H1 (cell line): ENCODE data around the gene C17orf100. TPM values are rescaled to one million over a fixed set of nuclear protein-coding genes. Genes with fewer than 3 reads are reported as not detected.

Experiments used
- CTCF ChIA-PET: fragments of 300-600 bp; sonication (Branson Sonifier 250); formaldehyde crosslinking; loops from one replicate; lab custom pipeline; 2021; ENCODE audit not compliant: partially characterized antibody; lab: Charles Lee
- POLR2A ChIA-PET: fragments of 300-600 bp; sonication (Branson Sonifier 250); formaldehyde crosslinking; loops from one replicate; lab custom pipeline; 2021; ENCODE audit warnings: inconsistent platforms; ENCODE audit not compliant: partially characterized antibody; lab: Charles Lee
- DNase-seq, 2 experiments: peaks; one replicate each; pipeline versions ENCODE4 v3.0.0 to v3.0.0-alpha.2; 2010 to 2022; ENCODE audit warnings: low spot score in 2 of 2, low read depth in 1 of 2, mixed read lengths in 1 of 2
- FAIRE-seq: peaks from 2 replicates; lab custom pipeline; 2011; peaks lifted over from hg19 to GRCh38; lab: Jason Lieb, UNC
- H2AFZ ChIP-seq: 2 replicates; pipeline ENCODE4 v1.8.1; 2012; ENCODE audit warnings: low read length, inconsistent platforms
- H2AK5ac ChIP-seq: 2 replicates; pipeline ENCODE4 v1.6.1; 2013; ENCODE audit warnings: low read depth, low read length
- H2BK120ac ChIP-seq: replicated peaks from 2 replicates; pipeline ENCODE3; 2013; ENCODE audit warnings: low read depth, low read length, inconsistent platforms
- H2BK12ac ChIP-seq: 2 replicates; pipeline ENCODE4 v1.6.1; 2013; ENCODE audit warnings: low read depth, low read length
- H2BK15ac ChIP-seq: 2 replicates; pipeline ENCODE4 v1.6.1; 2013; ENCODE audit warnings: low read length
- H2BK20ac ChIP-seq: 2 replicates; pipeline ENCODE4 v1.6.1; 2013; ENCODE audit warnings: low read length
- H2BK5ac ChIP-seq: 2 replicates; pipeline ENCODE4 v1.6.1; 2013; ENCODE audit warnings: low read depth, low read length
- H3K14ac ChIP-seq: 2 replicates; pipeline ENCODE4 v1.6.1; 2013; ENCODE audit warnings: inconsistent platforms; ENCODE audit not compliant: insufficient read length
- H3K18ac ChIP-seq: 2 replicates; pipeline ENCODE4 v1.6.1; 2013; ENCODE audit warnings: low read length; ENCODE audit errors: extremely low read depth
- H3K23ac ChIP-seq: 2 replicates; pipeline ENCODE4 v1.6.1; 2013; ENCODE audit warnings: inconsistent platforms; ENCODE audit not compliant: insufficient read length
- H3K23me2 ChIP-seq: 2 replicates; pipeline ENCODE4 v1.6.1; 2013; ENCODE audit warnings: low read depth, low read length
- H3K27ac ChIP-seq: 2 replicates; pipeline ENCODE4 v1.6.1; 2011; ENCODE audit warnings: low read depth, low read length, inconsistent platforms
- H3K27me3 ChIP-seq, 4 experiments: replicated peaks in 1 of 4; 1 replicate in 1 of 4; 2 replicates in 3 of 4; pipeline versions ENCODE4 v1.6.1 to v1.8.1; 2011 to 2013; ENCODE audit warnings: low read length in 3 of 4, mild to moderate bottlenecking in 3 of 4, inconsistent platforms in 2 of 4, mixed read lengths in 2 of 4, moderate library complexity in 1 of 4; ENCODE audit not compliant: control insufficient read depth in 3 of 4, insufficient read depth in 3 of 4; ENCODE audit errors: extremely low read depth in 1 of 4
- H3K36me3 ChIP-seq, 4 experiments: 2 replicates each; pipeline versions ENCODE4 v1.6.1 to v1.8.1; 2011 to 2013; ENCODE audit warnings: mild to moderate bottlenecking in 4 of 4, low read length in 3 of 4, moderate library complexity in 2 of 4, control low read depth in 1 of 4, inconsistent platforms in 1 of 4; ENCODE audit not compliant: insufficient read depth in 4 of 4, control insufficient read depth in 2 of 4
- H3K4ac ChIP-seq: replicated peaks from 2 replicates; pipeline ENCODE3; 2013; ENCODE audit warnings: low read length, low read depth, mixed read lengths, inconsistent platforms; ENCODE audit not compliant: insufficient read length
- H3K4me1 ChIP-seq, 4 experiments: replicated peaks in 1 of 4; 1 replicate in 1 of 4; 2 replicates in 3 of 4; pipeline versions ENCODE4 v1.6.1 to v1.8.1; 2011 to 2013; ENCODE audit warnings: low read length in 3 of 4, inconsistent platforms in 2 of 4, mixed read lengths in 1 of 4; ENCODE audit not compliant: insufficient read depth in 4 of 4, control insufficient read depth in 3 of 4
- H3K4me2 ChIP-seq, 2 experiments: 2 replicates each; pipeline versions ENCODE4 v1.6.1 to v1.8.1; 2011 to 2013; ENCODE audit warnings: low read depth in 2 of 2, low read length in 2 of 2, control low read depth in 1 of 2, inconsistent platforms in 1 of 2, mild to moderate bottlenecking in 1 of 2; ENCODE audit not compliant: insufficient read depth in 1 of 2
- H3K4me3 ChIP-seq, 4 experiments: fragments of 200-600, 300-600 bp in 1 of 4; sonication (generic), shearing (Covaris generic), sonication (Bioruptor Twin) in 1 of 4; 2 replicates each; pipeline versions ENCODE4 v1.5.1 to v1.8.1; 2011 to 2016; ENCODE audit warnings: low read length in 4 of 4, low read depth in 3 of 4, control low read depth in 2 of 4, inconsistent platforms in 2 of 4, mild to moderate bottlenecking in 2 of 4, mixed read lengths in 1 of 4, moderate library complexity in 1 of 4; ENCODE audit not compliant: insufficient read depth in 2 of 4; ENCODE audit errors: extremely low read depth in 1 of 4
- H3K56ac ChIP-seq: replicated peaks from 2 replicates; pipeline ENCODE3; 2013; ENCODE audit warnings: low read depth, mild to moderate bottlenecking, mixed read lengths, low read length, inconsistent platforms; ENCODE audit not compliant: insufficient read length
- H3K79me1 ChIP-seq: 2 replicates; pipeline ENCODE4 v1.6.1; 2013; ENCODE audit warnings: low read depth, low read length, control low read depth
- H3K79me2 ChIP-seq, 2 experiments: 2 replicates each; pipeline versions ENCODE4 v1.6.1 to v1.8.1; 2012 to 2013; ENCODE audit warnings: low read length in 2 of 2, mild to moderate bottlenecking in 2 of 2, inconsistent platforms in 1 of 2; ENCODE audit not compliant: insufficient read depth in 2 of 2, control insufficient read depth in 1 of 2
- H3K9ac ChIP-seq, 4 experiments: replicated peaks in 1 of 4; 1 replicate in 1 of 4; 2 replicates in 3 of 4; pipeline versions ENCODE4 v1.6.1 to v1.8.1; 2011 to 2013; ENCODE audit warnings: low read depth in 3 of 4, low read length in 3 of 4, control low read depth in 2 of 4, mild to moderate bottlenecking in 2 of 4, moderate library complexity in 2 of 4, inconsistent platforms in 1 of 4; ENCODE audit errors: extremely low read depth in 1 of 4
- H3K9me3 ChIP-seq, 2 experiments: 2 replicates each; pipeline versions ENCODE4 v1.6.1 to v1.8.1; 2012 to 2013; ENCODE audit warnings: mild to moderate bottlenecking in 2 of 2, moderate library complexity in 2 of 2, control low read depth in 1 of 2, inconsistent platforms in 1 of 2, low read depth in 1 of 2, low read length in 1 of 2, mixed read lengths in 1 of 2; ENCODE audit not compliant: insufficient read depth in 2 of 2
- H4K20me1 ChIP-seq, 2 experiments: replicated peaks in 1 of 2; 2 replicates each; pipeline versions ENCODE3 to v1.8.1; 2011 to 2013; ENCODE audit warnings: inconsistent platforms in 2 of 2, low read length in 2 of 2, mild to moderate bottlenecking in 1 of 2; ENCODE audit not compliant: insufficient read depth in 2 of 2, control insufficient read depth in 1 of 2
- H4K5ac ChIP-seq: 2 replicates; pipeline ENCODE4 v1.6.1; 2013; ENCODE audit warnings: low read length, low read depth, mixed read lengths, inconsistent platforms; ENCODE audit not compliant: insufficient read length
- H4K8ac ChIP-seq: 2 replicates; pipeline ENCODE4 v1.8.0; 2013; ENCODE audit warnings: mild to moderate bottlenecking, moderate library complexity, low read length, inconsistent platforms; ENCODE audit not compliant: insufficient read depth; ENCODE audit errors: extremely low read depth
- H4K91ac ChIP-seq: replicated peaks from 2 replicates; pipeline ENCODE3; 2013; ENCODE audit warnings: low read length, mixed read lengths, inconsistent platforms; ENCODE audit not compliant: insufficient read length
- BCL11A ChIP-seq, 2 experiments: IDR thresholded peaks; one replicate each; pipeline ENCODE4 v1.6.1; 2011; ENCODE audit warnings: low read depth in 2 of 2, low read length in 2 of 2, mild to moderate bottlenecking in 2 of 2
- BRCA1 ChIP-seq: IDR thresholded peaks from 2 replicates; pipeline ENCODE4 v1.6.1; 2012; ENCODE audit warnings: low read depth, low read length, improper control_type of control experiment
- CBX5 ChIP-seq: fragments of 300-800, 300-1000 bp; sonication (generic); IDR thresholded peaks from 2 replicates; pipeline ENCODE4 v1.7.1; 2016; ENCODE audit warnings: antibody characterized with exemption, low read length, low read depth
- CEBPB ChIP-seq: IDR thresholded peaks from 2 replicates; pipeline ENCODE4 v1.6.1; 2012; ENCODE audit warnings: low read depth, low read length
- CREB1 ChIP-seq: IDR thresholded peaks from 2 replicates; pipeline ENCODE4 v1.6.1; 2012; ENCODE audit warnings: inconsistent platforms
- FOSL1 ChIP-seq: IDR thresholded peaks from 2 replicates; pipeline ENCODE4 v1.6.1; 2011; ENCODE audit warnings: mild to moderate bottlenecking, low read depth, low read length, moderate library complexity; ENCODE audit not compliant: insufficient read depth
- HDAC2 ChIP-seq, 2 experiments: fragments of 300-600 bp in 1 of 2; sonication (generic) in 1 of 2; IDR thresholded peaks; 2 replicates each; pipeline ENCODE4 v1.6.1; 2011 to 2012; ENCODE audit warnings: low read depth in 2 of 2, low read length in 2 of 2, mild to moderate bottlenecking in 2 of 2, moderate library complexity in 2 of 2, borderline replicate concordance in 1 of 2, inconsistent platforms in 1 of 2
- KDM4A ChIP-seq: IDR thresholded peaks from one replicate; pipeline ENCODE4 v1.7.1; 2012; ENCODE audit warnings: low read depth, mild to moderate bottlenecking, moderate library complexity, low read length, inconsistent platforms; ENCODE audit not compliant: severe bottlenecking
- POU5F1 ChIP-seq: IDR thresholded peaks from 2 replicates; pipeline ENCODE4 v1.6.1; 2011; ENCODE audit warnings: low read depth, mild to moderate bottlenecking, low read length, moderate library complexity
- RBBP5 ChIP-seq: IDR thresholded peaks from 2 replicates; pipeline ENCODE4 v1.7.1; 2012; ENCODE audit warnings: low read depth, mild to moderate bottlenecking, inconsistent platforms, low read length, moderate library complexity, borderline replicate concordance
- SP4 ChIP-seq: IDR thresholded peaks from 2 replicates; pipeline ENCODE4 v1.6.1; 2012; ENCODE audit warnings: low read length, inconsistent platforms
- WGBS, 2 experiments: shearing (Covaris generic) in 1 of 2; methylation state at CpG; one replicate each; pipeline versions ENCODE4 v1.1.6 to v1.1.7; 2013 to 2015; ENCODE audit warnings: low lambda C conversion rate in 2 of 2, mixed read lengths in 2 of 2, inconsistent platforms in 1 of 2, low coverage in 1 of 2, missing lambda C conversion rate in 1 of 2; ENCODE audit not compliant: insufficient replicate concordance in 2 of 2, insufficient coverage in 1 of 2, insufficient read length in 1 of 2; ENCODE audit errors: extremely low coverage in 1 of 2, missing lambda C conversion rate in 1 of 2; 5-methylcytosine and 5-hydroxymethylcytosine counted together
- polyA plus RNA-seq, 7 experiments: library from polyadenylated mRNA; depleted of rRNA in 3 of 7; stranded (reverse) in 5 of 7; unstranded in 2 of 7; fragments of >200 nt in 5 of 7; fragments of 200-250 nt in 2 of 7; gene quantifications; 1 replicate in 5 of 7; 2 replicates in 1 of 7; 4 replicates in 1 of 7; pipeline versions ENCODE4 v1.2.1 to v1.2.3, GENCODE V29; 2011 to 2013; ENCODE audit warnings: missing spikeins in 2 of 7, mixed read lengths in 2 of 7
- total RNA-seq: library from RNA; stranded (reverse); fragmentation: NEBNext Ultra II Directional; extraction: Animal tissue kit (Norgen Biotek cat#: 25700); gene quantifications from 2 replicates; pipeline ENCODE4 v1.2.1, GENCODE V29; 2021
- TF ChIP-seq, protein P1 (sequence below): IDR thresholded peaks from 2 replicates; pipeline ENCODE4 v1.6.1; 2011; ENCODE audit warnings: low read length, improper control_type of control experiment

C17orf100 gene
- total and polyA plus RNA-seq, 2 of the 8 experiments (the other 6 are each of a cell fraction or from before 2014, with no cell fraction given), result 2.1 to 2.8 TPM

- Histone ChIP-seq H4K91ac (no peak overlapping the region), H4K20me1 (peaks cover 0 to 2% of the 10 kb centered on the region in 2 experiments), H3K23ac (no peak overlapping the region), H3K14ac (no peak overlapping the region), H3K27me3 (no peaks in the 10 kb centered on the region), H4K5ac (no peak overlapping the region), H2BK12ac (no peak overlapping the region), H3K18ac (no peak overlapping the region), H2AFZ (no peak overlapping the region), H3K9ac (no peak overlapping the region), H3K4me3 (no peak overlapping the region), H4K8ac (no peak overlapping the region), H2BK120ac (no peak overlapping the region), H3K27ac (no peak overlapping the region), H2AK5ac (no peak overlapping the region), H3K4ac (no peak overlapping the region), H3K4me2 (no peak overlapping the region), H3K79me1 (no peaks in the 10 kb centered on the region), H3K9me3 (no peaks in the 10 kb centered on the region), H2BK15ac (no peak overlapping the region), H2BK20ac (no peak overlapping the region), H3K36me3 (no peaks in the 10 kb centered on the region), H3K23me2 (peaks cover 4% of the 10 kb centered on the region; the same call in 1 of the 2 replicates), H3K79me2 (no peaks in the 10 kb centered on the region), H2BK5ac (no peak overlapping the region), H3K4me1 (no peaks in the 10 kb centered on the region), H3K56ac (no peak overlapping the region)
- DNase-seq (no peak), FAIRE-seq (no peak)
- POLR2A ChIA-PET, result interaction anchor here (1.1 kb wide), 1 partner anchor 10 kb away, joined by 3 read pairs; no protein-coding TSS in a partner anchor
- WGBS, 2 experiments, result 85% methylated on average over 11 of the region's 11 CpGs; no CpG with 5 or more reads in 1 of the 2 experiments
- CTCF ChIA-PET, result interaction anchor here (1.1 to 1.9 kb wide), 3 partner anchors 11 to 163 kb away, joined by 3 to 10 read pairs (median 6); no protein-coding TSS in a partner anchor
- TF ChIP-seq POU5F1 (no peak), HDAC2 (IDR thresholded peaks at IDR 0.05; ENCODE audit: borderline replicate concordance in 1 of 2, low read depth in 2 of 2, low read length in 2 of 2) (no peak), RBBP5 (no peak), CEBPB (no peak), BCL11A (IDR thresholded peaks at IDR 0.05; ENCODE audit: low read depth in 2 of 2, low read length in 2 of 2) (no peak), CBX5 (no peak), CREB1 (no peak), KDM4A (no peak), BRCA1 (no peak), SP4 (no peak), FOSL1 (no peak)
- TF ChIP-seq, protein P1, sequence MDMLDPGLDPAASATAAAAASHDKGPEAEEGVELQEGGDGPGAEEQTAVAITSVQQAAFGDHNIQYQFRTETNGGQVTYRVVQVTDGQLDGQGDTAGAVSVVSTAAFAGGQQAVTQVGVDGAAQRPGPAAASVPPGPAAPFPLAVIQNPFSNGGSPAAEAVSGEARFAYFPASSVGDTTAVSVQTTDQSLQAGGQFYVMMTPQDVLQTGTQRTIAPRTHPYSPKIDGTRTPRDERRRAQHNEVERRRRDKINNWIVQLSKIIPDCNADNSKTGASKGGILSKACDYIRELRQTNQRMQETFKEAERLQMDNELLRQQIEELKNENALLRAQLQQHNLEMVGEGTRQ, result no peak
Measured at GRCh38 chr17:6690641-6691040, 39.1 kb downstream of the C17orf100 start.
